ENCODE measurements around the gene ADAMTS9.

- no peak for TF ChIP-seq POLR2A (IDR thresholded peaks at IDR 0.05)
- TF ChIP-seq CTCF (IDR thresholded peaks at IDR 0.05), result no peak
Observed at GRCh38 chr3:64495121-64495780, 192.5 kb downstream of the ADAMTS9 start.
